Measurements from ENCODE around the gene TOPORS.
"Not testable (repeated sequence)": the region's sequence is repeated elsewhere in the genome, so short reads cannot be mapped to it uniquely, and the experiment has no call there.

Gene TOPORS

DNA sequence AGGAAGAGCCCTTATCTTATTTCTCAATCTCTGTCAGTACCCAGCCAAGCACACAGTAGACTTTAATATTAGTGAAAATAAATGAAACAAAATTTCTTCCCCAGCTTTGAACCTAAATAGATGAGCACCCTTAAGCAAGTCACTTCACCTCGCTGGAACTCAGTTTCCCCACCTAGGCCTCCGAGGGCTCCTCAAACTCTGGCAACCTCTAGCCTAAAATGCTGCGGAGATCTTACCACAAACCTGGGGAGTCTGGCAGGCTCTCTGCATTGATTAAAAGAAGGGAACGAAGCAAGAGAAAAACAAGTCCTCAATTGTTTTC, 26.7 kb downstream of the TOPORS start:
- no peaks in the 10 kb centered on the region for H4K20me1 ChIP-seq (ENCODE audit: insufficient read depth, low read length, poor library complexity, severe bottlenecking)
- H3K4me1 ChIP-seq (ENCODE audit: insufficient read depth, low read length, poor library complexity, severe bottlenecking): peaks cover 12% of the 10 kb centered on the region
- H3K4me2 ChIP-seq (ENCODE audit: low read depth, low read length, poor library complexity, severe bottlenecking): peak overlapping the region; percentile 96
- H3K9me2 ChIP-seq (replicated peaks; ENCODE audit: low read depth, low read length): no peaks in the 10 kb centered on the region
- no peaks in the 10 kb centered on the region for H3K36me3 ChIP-seq (ENCODE audit: insufficient read depth, low read length)
- TF ChIP-seq CTCF (conservative IDR thresholded peaks at IDR 0.05; ENCODE audit: low read length) (no peak), EZH2phosphoT487 (IDR thresholded peaks at IDR 0.05; ENCODE audit: borderline replicate concordance) (no peak)
- H3K79me2 ChIP-seq (ENCODE audit: insufficient read depth, low read length): peaks cover 26% of the 10 kb centered on the region
- H3K9me3 ChIP-seq (ENCODE audit: insufficient read depth, low read depth, low read length): no peaks in the 10 kb centered on the region
- H3K9ac ChIP-seq (ENCODE audit: low read depth, low read length, poor library complexity, severe bottlenecking): peak overlapping the region; percentile 75
- H3K4me3 ChIP-seq (ENCODE audit: low read length, poor library complexity, severe bottlenecking): peak overlapping the region; percentile 97
- H3F3A ChIP-seq (ENCODE audit: low read depth): no peaks in the 10 kb centered on the region
- no peaks in the 10 kb centered on the region for H3K27me3 ChIP-seq (ENCODE audit: insufficient read depth, low read length, poor library complexity, severe bottlenecking)
- peak overlapping the region; percentile 94 for H2AFZ ChIP-seq (ENCODE audit: low read length)

- peak overlapping the region; percentile 94 for H2AFZ ChIP-seq (ENCODE audit: low read length)
- peak overlapping the region; percentile 97 for H3K4me3 ChIP-seq (ENCODE audit: low read length, poor library complexity, severe bottlenecking)
- H4K20me1 ChIP-seq (ENCODE audit: insufficient read depth, low read length, poor library complexity, severe bottlenecking): no peaks in the 10 kb centered on the region
- H3K36me3 ChIP-seq (ENCODE audit: insufficient read depth, low read length): no peaks in the 10 kb centered on the region
- H3K4me2 ChIP-seq (ENCODE audit: low read depth, low read length, poor library complexity, severe bottlenecking): peak overlapping the region; percentile 96
- peaks cover 12% of the 10 kb centered on the region for H3K4me1 ChIP-seq (ENCODE audit: insufficient read depth, low read length, poor library complexity, severe bottlenecking)
- TF ChIP-seq CTCF (conservative IDR thresholded peaks at IDR 0.05; ENCODE audit: low read length) (no peak), EZH2phosphoT487 (IDR thresholded peaks at IDR 0.05; ENCODE audit: borderline replicate concordance) (no peak)
- no peaks in the 10 kb centered on the region for H3F3A ChIP-seq (ENCODE audit: low read depth)
- H3K27me3 ChIP-seq (ENCODE audit: insufficient read depth, low read length, poor library complexity, severe bottlenecking): no peaks in the 10 kb centered on the region
- H3K79me2 ChIP-seq (ENCODE audit: insufficient read depth, low read length): peaks cover 26% of the 10 kb centered on the region
- no peaks in the 10 kb centered on the region for H3K9me3 ChIP-seq (ENCODE audit: insufficient read depth, low read depth, low read length)
- peak overlapping the region; percentile 75 for H3K9ac ChIP-seq (ENCODE audit: low read depth, low read length, poor library complexity, severe bottlenecking)
- no peaks in the 10 kb centered on the region for H3K9me2 ChIP-seq (replicated peaks; ENCODE audit: low read depth, low read length)
Observed at GRCh38 chr9:32524892-32525708, 27.3 kb downstream of the TOPORS start.

- not testable (repeated sequence) for H3K27me3 ChIP-seq (ENCODE audit: insufficient read depth, low read length, poor library complexity, severe bottlenecking); H4K20me1 ChIP-seq (ENCODE audit: insufficient read depth, low read length, poor library complexity, severe bottlenecking); H3K36me3 ChIP-seq (ENCODE audit: insufficient read depth, low read length); H3K9me2 ChIP-seq (replicated peaks; ENCODE audit: low read depth, low read length); H3K9me3 ChIP-seq (ENCODE audit: insufficient read depth, low read depth, low read length); H3F3A ChIP-seq (ENCODE audit: low read depth)
- H3K9ac ChIP-seq (ENCODE audit: low read depth, low read length, poor library complexity, severe bottlenecking): peak overlapping the region; percentile 75
- H3K79me2 ChIP-seq (ENCODE audit: insufficient read depth, low read length): peaks cover 26% of the 10 kb centered on the region
- H3K4me2 ChIP-seq (ENCODE audit: low read depth, low read length, poor library complexity, severe bottlenecking): peak overlapping the region; percentile 96
- H2AFZ ChIP-seq (ENCODE audit: low read length): peak overlapping the region; percentile 94; the same call in 1 of the 2 replicates
- peak overlapping the region; percentile 97 for H3K4me3 ChIP-seq (ENCODE audit: low read length, poor library complexity, severe bottlenecking)
- H3K4me1 ChIP-seq (ENCODE audit: insufficient read depth, low read length, poor library complexity, severe bottlenecking): peaks cover 12% of the 10 kb centered on the region
Observed at GRCh38 chr9:32524558-32524891, 27.9 kb downstream of the TOPORS start.

DNA sequence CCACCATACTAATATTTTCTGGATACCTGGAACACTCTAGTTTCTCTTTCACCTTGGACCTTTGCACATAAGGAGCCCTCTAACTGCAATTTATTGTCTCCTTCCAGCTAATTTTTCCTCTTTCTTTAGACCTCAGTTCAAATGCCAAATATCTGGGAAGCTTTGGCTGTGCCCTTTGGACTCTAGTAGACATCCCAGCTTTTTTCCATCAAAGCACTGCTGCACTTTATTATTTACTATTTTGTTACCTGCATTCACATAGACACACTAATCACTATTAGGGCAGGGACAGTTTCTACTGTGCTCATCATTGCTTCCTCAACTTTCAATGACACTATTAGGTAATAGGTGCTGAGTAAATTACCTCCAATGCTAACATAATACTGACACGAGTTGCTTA, 28.5 kb downstream of the TOPORS start:
- no peaks in the 10 kb centered on the region for H3K9me2 ChIP-seq (replicated peaks; ENCODE audit: low read depth, low read length)
- TF ChIP-seq EZH2phosphoT487 (IDR thresholded peaks at IDR 0.05; ENCODE audit: borderline replicate concordance): no peak
- no peaks in the 10 kb centered on the region for H3K36me3 ChIP-seq (ENCODE audit: insufficient read depth, low read length)
- no peaks in the 10 kb centered on the region for H3F3A ChIP-seq (ENCODE audit: low read depth)
- no peak overlapping the region for H2AFZ ChIP-seq (ENCODE audit: low read length)
- H3K4me3 ChIP-seq (ENCODE audit: low read length, poor library complexity, severe bottlenecking): peak overlapping the region; percentile 97
- no peak overlapping the region for H3K9ac ChIP-seq (ENCODE audit: low read depth, low read length, poor library complexity, severe bottlenecking)
- H4K20me1 ChIP-seq (ENCODE audit: insufficient read depth, low read length, poor library complexity, severe bottlenecking): no peaks in the 10 kb centered on the region
- H3K79me2 ChIP-seq (ENCODE audit: insufficient read depth, low read length): peaks cover 26% of the 10 kb centered on the region
- H3K27me3 ChIP-seq (ENCODE audit: insufficient read depth, low read length, poor library complexity, severe bottlenecking): no peaks in the 10 kb centered on the region
- no peaks in the 10 kb centered on the region for H3K9me3 ChIP-seq (ENCODE audit: insufficient read depth, low read depth, low read length)
- H3K4me1 ChIP-seq (ENCODE audit: insufficient read depth, low read length, poor library complexity, severe bottlenecking): peaks cover 12% of the 10 kb centered on the region
- H3K4me2 ChIP-seq (ENCODE audit: low read depth, low read length, poor library complexity, severe bottlenecking): peak overlapping the region; percentile 96

All from Loucy (cell line).